GM12892 (cell line): ENCODE measurements around the gene STRN4.

Source experiments
- DNase-seq: peaks from one replicate; pipeline ENCODE4 v3.0.0; 2011; ENCODE audit not compliant: insufficient read length
- FAIRE-seq: peaks from 2 replicates; lab custom pipeline; 2011; peaks lifted over from hg19 to GRCh38; lab: Jason Lieb, UNC
- POLR2A ChIP-seq: IDR thresholded peaks from 2 replicates; pipeline ENCODE4 v1.6.1; 2011; ENCODE audit warnings: low read depth, low read length, control low read depth
- POLR2AphosphoS5 ChIP-seq: IDR thresholded peaks from 2 replicates; pipeline ENCODE4 v1.6.1; 2011; ENCODE audit warnings: low read depth, low read length, control low read depth
- TAF1 ChIP-seq: IDR thresholded peaks from 2 replicates; pipeline ENCODE4 v1.6.1; 2011; ENCODE audit warnings: low read depth, mild to moderate bottlenecking, control low read depth, low read length, borderline replicate concordance

The STRN4 gene

DNA sequence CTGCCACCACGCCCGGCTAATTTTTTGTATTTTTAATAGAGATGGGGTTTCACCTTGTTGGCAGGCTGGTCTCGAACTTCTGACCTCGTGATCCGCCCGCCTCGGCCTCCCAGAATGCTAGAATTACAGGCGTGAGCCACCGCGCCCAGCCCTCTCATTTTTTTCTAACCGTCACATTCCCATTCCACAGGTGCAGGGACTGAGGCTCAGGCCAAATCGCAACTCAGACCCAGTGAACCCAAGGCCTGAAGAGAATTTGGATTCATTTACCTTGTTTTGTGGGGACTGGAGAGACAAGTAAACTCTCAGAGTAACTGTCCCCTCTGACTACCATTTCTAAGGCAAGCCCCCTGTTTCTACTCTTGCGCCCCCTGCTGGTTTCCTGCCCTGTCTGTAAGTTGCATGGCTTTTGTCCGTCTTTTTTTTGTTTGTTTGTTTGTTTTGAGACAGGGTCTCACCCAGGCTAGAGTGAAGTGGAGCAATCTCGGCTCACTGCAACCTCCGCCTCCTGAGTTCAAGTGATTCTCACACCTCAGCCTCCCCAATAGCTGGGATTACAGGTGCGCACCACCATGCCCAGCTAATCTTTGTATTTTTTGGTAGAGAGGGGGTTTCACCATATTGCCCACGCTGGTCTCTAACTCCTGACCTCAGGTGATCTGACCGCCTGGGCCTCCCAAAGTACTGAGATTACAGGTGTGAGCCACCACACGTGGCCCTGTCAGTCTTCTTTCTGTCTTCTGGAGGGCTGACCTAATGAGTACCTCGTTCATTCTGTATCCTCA is 2.3 kb upstream of the STRN4 start:
- FAIRE-seq (peak; percentile 53), DNase-seq (no peak)
- TF ChIP-seq POLR2AphosphoS5 = no peak
- TF ChIP-seq POLR2A = no peak
- TF ChIP-seq TAF1 = no peak

DNA sequence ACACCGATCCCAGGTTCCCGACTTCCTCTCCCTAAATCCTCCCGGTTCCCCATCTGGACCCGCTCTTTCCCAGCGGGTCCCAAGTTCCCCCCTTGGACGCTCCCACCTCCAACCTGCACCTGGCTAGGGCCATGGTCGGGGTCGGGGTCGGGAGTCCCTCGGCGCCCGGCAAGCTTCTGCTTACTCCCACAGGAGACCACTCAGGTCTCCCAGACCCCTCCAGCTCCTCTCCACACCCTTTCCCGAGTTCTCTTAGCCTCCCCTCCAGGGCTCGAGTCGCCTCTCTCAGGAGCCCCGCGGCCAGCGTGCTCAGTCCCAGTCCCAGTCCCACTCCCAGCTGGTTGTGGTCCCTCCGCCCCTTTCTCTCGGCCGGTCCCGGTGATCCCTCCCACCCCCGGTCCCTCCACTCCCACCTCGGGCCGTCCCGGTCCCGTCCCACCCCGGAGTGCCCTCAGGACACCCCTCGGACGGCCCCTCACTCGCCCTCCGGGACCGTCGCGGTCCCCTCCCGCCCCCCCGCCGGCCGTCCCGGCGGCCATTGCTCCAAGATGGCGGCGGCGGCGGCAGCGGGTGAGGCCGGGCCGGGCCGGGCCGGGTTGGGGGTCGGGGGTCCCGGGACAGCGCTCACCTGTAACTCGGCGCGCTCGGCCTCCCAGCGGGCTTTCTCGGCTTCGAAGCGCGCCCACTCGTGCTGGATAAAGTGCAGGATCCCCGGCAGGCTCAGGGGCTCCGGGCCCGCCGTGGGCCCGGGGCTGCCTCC is 549 bp downstream of the STRN4 start, which contains the start of gene FKRP:
FKRP (plus strand) TSS at position 537 of the 760 bp plus-strand sequence. CDS start 9,394 bp downstream, outside the sequence.
- no peak for DNase-seq
- no peak; the same call in 1 of the 2 replicates for TF ChIP-seq POLR2A
- peak; percentile 42; the same call in 1 of the 2 replicates for TF ChIP-seq TAF1
- TF ChIP-seq POLR2AphosphoS5 = no peak
- FAIRE-seq = peak; percentile 50

DNA sequence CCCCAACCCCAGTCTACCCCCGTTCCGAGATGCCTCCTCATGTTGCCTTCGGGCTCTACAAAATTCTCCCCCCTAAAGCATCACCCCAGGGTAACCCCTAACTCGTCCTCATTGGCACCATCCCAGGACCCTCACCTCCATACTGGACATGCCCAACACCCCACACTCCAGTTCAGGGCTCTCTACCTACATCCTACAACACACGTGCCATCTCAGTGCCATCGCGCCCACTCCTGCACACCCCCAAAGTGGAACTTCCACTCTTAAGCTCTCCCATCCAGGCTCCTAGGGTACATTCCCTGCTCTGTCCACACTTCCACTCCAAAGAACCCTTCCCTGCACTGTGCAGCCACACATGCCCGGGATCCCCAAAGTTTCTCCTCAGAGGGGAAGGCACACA is 1.2 kb downstream of the STRN4 start:
- TF ChIP-seq TAF1 (no peak), POLR2AphosphoS5 (no peak), POLR2A (no peak)
- no peak for FAIRE-seq
- DNase-seq = no peak

DNA sequence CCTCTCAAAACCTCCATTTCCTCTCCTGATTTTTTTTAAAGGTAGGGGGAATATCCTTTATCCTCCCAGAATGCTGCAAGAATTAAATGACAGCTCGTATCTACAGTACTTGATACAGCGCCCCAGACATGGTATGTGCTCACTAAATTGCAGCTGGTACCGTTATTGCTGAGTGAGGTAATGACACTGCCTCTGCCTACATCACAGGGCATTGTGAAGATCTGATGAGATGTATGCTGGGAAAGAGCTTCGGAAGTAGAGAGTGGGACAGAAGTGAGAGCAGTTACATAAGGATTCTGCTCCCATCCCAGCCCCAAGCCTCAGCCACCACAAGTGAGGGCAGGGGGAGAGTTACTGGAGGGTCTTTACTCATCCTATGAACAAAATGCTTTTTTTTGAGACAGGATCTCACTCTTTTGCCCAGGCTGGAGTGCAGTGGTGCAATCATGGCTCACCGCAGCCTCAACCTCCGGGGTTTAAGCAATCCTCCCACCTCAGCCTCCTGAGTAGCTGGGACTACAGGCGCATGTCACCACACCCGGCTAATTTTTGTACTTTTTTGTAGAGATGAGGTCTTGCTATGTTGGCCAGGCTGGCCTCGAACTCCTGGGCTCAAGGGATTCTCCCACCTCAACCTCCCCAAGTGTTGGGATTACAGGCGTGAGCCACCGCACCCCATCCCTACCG is 2.1 kb downstream of the STRN4 start:
- no peak for FAIRE-seq
- DNase-seq = no peak
- TF ChIP-seq POLR2AphosphoS5 (no peak), POLR2A (no peak), TAF1 (no peak)

DNA sequence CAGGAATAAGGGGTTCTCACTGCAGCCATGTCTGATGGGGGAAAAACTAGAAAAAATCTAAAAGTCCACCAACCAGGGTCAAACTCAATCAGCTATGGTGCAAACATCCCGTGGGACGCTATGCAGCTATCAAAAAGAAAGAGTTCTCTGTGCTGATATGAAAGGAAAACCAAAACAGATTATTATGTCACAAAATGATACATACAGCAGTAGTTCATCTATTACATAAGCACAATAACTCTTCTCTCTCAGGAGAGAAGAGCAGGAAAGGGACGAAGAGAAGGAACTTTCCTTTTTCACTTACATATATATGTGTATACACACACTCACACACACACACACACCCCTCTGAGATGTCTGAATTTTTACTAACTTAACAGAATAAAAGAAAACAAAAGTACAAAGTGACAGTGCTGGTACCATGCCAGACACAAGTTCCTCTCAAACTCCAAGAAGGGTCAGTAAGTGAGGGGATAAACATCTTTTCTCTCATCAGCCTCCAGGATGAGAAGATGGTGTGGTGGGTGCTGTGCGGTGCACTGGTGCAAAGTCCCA is 3.2 kb downstream of the STRN4 start:
- no peak for FAIRE-seq
- TF ChIP-seq POLR2AphosphoS5 (no peak), TAF1 (no peak), POLR2A (no peak)

DNA sequence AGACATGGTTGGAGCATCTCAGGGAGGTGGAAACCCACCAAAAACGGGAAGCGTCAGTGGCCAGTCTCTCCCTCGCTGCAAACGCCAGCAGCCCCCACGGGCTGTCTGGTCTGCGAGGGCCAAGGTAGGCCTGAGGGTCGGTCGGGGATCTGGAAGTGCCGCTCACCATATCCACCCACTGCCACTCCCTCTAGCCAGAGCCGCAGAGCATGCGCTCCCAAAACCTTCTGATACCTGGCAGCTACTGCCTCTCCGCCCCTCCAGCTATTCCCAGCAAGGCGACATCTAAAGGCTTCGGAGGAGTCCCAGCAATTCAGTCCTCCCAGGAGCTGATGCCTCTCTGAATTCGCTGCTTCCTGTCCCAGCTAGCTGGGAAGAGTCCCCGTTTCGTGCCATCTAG is 4.8 kb downstream of the STRN4 start:
- DNase-seq (no peak), FAIRE-seq (no peak)
- TF ChIP-seq TAF1 (no peak), POLR2A (no peak), POLR2AphosphoS5 (no peak)

More for the DNA sequence above, 3.2 kb downstream of the STRN4 start:
- DNase-seq = no peak

DNA sequence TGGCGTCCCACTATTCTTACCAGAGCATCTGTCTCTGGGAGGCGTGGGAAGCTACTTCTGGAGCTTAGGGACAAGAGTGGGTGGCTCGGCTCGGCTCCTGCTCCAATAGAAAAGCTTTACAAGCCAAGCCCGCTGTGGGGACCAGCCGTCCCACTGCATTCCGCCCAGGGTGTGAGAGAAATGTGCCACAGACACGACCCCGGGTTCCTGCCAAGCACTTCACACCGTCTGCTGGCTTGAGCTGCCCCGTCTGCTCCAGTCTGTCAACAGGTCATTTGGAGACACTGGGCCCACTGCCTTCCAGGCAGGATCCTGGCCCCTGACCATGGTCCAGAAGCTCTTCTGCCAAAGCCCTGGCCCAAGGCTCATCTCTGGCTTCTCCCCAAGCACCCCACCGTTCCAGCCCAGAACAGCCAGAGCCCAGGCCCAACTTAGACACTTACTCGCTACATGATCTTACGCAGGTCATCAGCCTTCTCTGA is 6.9 kb downstream of the STRN4 start:
- no peak for TF ChIP-seq TAF1
- no peak for TF ChIP-seq POLR2A
- no peak for TF ChIP-seq POLR2AphosphoS5
- FAIRE-seq (no peak), DNase-seq (no peak)

DNA sequence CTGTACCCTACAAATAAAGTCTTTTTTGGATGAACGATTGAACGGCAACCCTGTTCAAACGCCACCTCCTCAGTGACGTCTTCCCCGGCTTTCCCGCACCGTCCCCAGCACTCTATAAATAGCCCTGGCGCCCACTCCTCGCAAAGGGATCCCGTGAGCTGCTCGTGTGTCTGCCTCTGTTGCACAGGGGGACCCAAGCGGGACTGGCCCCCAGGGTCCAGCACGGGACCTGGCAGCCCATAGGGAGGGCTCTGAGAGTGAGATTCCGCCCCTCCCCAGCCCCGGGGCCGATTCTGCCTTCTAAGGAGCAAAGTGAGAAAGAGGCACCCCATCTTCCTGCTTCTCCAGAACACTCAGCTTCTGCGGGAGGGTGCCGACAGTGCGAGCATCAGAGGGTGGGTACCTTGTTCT is 8.5 kb downstream of the STRN4 start:
- DNase-seq (no peak), FAIRE-seq (no peak)
- no peak for TF ChIP-seq POLR2AphosphoS5
- TF ChIP-seq TAF1 = no peak

DNA sequence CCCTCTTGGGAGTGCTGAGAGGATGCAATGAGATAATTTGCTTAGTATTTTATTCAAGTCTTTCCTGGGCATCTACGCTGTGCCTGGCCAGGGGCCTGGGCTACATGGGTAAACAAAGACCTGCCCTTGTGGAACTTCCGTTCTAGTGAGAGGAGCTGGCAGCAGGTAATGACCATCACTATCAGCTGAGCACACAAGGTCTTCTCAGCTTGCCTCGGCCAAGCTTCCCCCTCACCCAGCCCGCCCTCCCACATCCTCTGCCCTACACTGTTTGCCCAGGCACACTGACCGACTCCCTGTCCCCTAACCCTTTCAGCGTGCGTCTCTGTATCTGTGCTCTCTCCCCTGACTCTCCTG is 9.0 kb downstream of the STRN4 start:
- FAIRE-seq = no peak
- no peak for DNase-seq
- TF ChIP-seq TAF1 (no peak), POLR2AphosphoS5 (no peak), POLR2A (no peak)

DNA sequence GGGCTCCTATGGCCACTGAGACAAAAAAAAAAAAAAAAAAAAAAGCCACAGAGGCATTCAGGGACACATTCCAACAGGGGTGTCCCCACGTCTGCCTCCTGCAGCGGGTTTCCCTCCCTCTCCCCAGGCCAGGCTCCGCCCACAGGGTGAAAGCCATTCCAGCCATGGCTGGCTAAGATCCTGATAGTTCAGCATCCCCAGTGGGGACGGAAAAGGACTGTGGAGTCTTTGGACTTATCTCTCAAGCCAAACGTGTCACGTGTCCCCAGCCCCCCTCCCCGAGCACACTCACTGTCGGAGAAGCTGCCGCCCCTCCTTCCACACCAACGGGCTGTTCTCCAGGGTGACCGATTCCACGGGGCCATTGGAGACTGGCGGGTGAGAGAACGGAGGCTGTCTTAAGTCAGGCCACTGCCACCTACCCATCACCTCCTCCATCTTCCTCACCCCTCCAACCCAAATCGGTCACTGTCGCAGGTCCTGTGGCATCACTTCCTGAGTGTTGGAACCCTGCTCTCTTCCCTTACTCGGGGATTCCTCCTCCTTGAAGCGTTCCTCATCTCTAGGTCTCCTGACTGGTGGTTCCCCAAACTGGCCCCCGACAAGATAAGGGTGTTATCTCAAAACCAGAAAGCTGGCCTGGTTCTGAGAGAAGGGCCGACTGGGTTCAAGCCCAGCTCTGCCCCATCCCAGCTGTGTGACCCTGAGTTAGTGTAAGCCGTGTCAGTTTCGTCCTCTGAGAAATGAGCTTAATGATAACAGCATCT is 9.5 kb downstream of the STRN4 start:
- DNase-seq (no peak), FAIRE-seq (no peak)
- TF ChIP-seq POLR2AphosphoS5 = no peak
- TF ChIP-seq POLR2A = no peak
- no peak for TF ChIP-seq TAF1

DNA sequence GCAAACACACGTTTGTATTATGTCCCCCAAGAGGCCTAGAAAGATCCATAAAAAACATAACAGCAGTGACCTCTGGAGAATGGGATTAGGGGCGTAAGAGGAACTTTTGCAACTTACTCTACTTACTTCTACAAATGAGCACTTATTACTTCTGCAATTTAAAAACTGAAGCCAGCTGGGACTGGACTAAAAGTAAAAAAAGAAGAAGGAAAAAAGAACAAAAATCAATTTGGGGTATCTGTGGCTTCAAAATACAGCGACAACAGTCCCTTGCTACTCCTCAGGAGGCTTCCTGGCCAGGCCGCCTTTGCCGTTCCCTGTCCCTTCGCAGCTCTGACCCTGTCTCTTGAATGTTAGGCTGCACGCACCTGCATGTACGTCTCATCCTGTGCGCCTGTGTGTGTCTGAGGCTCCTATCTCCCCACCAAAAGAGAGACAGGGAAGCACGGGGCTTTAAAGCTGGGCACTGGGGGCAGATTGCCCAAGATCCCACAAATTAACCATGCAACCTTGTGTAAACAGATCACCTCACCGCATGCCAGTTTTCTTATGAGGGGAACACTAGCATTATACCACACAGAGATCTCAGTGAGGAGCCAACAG is 12.5 kb downstream of the STRN4 start:
- TF ChIP-seq TAF1 (no peak), POLR2A (no peak), POLR2AphosphoS5 (no peak)
- no peak for FAIRE-seq
- DNase-seq = no peak
